ENCODE data around the gene EXPH5.
"Not testable (repeated sequence)": the region's sequence is repeated elsewhere in the genome, so short reads cannot be mapped to it uniquely, and the experiment has no call there.

EXPH5 gene

DNA sequence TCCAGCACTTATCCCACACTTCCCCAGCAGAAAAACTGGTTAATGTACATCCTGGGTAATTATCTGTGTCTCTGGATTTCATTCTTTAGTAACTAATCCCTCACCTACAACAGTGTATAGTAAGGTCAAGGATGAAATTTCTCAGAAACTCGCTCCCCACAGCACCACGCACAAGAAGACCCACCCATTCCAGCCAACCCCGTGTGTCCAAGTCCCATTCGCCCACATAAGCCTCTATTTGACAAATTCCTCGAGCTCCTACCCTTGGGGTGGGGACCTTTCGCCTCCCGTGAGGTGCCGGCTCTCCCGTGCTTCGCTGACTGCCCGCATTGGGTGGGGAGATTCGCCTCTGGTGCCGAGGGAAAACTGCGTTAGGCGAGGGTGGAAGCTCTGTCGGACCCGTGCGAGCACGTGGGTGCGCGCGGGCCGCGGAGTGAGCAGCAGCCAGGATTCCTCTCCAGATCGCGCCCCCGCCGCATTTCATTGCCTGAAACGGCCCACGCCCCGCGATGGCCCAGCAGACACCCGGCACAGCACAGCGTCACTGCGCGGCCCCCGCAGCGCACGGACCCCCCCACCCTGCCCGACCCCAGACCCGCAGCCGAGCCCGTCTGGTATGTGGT is 866 bp downstream of the EXPH5 start:
- TF ChIP-seq, protein P1, sequence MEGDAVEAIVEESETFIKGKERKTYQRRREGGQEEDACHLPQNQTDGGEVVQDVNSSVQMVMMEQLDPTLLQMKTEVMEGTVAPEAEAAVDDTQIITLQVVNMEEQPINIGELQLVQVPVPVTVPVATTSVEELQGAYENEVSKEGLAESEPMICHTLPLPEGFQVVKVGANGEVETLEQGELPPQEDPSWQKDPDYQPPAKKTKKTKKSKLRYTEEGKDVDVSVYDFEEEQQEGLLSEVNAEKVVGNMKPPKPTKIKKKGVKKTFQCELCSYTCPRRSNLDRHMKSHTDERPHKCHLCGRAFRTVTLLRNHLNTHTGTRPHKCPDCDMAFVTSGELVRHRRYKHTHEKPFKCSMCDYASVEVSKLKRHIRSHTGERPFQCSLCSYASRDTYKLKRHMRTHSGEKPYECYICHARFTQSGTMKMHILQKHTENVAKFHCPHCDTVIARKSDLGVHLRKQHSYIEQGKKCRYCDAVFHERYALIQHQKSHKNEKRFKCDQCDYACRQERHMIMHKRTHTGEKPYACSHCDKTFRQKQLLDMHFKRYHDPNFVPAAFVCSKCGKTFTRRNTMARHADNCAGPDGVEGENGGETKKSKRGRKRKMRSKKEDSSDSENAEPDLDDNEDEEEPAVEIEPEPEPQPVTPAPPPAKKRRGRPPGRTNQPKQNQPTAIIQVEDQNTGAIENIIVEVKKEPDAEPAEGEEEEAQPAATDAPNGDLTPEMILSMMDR (IDR thresholded peaks at IDR 0.05; ENCODE audit: low read depth, low read length, missing control alignments) = no peak
- peak overlapping the region; percentile 77 for H3K4me3 ChIP-seq (ENCODE audit: low read depth, low read length)
- DNase-seq (ENCODE audit: low read depth) = no peak

DNA sequence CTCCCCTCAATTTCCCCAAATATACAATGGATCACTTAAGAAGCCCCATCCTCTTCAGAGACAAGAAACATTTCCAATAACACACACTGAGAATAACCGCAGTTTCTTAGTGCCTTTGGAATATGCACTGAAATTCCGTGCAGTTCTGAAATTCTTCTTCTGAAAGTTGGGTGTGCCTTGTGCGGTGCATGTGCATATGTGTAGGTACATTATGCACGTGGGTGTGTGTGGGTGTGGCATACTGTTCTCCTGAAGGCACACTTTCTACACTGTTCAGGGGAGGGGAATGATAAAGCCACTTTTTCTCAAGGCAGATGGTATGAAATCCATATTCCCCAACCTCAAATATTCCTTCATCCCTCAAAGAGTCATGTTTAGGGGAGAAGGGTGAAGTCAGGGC is 1.7 kb downstream of the EXPH5 start:
- no peak for DNase-seq (ENCODE audit: low read depth)
- TF ChIP-seq, protein P1 (IDR thresholded peaks at IDR 0.05; ENCODE audit: low read depth, low read length, missing control alignments) = no peak
- no peak overlapping the region for H3K4me3 ChIP-seq (ENCODE audit: low read depth, low read length)

DNA sequence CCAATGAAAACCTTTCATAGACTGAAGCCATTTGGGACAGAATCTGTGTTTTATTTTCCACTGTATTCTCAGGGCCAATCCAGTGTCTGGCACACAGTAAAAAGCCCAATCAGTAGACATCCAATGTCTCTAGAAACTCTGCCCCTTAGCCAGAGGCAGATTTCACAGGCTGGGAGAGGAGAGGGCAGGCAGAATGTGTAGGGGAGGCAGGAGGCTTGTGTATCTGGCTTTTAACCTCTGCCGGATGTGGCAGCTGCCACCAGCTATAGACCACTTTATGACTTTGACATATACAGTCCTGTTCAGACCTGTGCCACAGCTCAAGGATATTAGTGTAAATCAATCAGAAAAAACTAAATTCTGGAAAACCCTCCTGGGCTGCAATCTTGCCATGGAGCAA is 4.4 kb downstream of the EXPH5 start:
- no peak overlapping the region for H3K4me3 ChIP-seq (ENCODE audit: low read depth, low read length)
- TF ChIP-seq, protein P1 (IDR thresholded peaks at IDR 0.05; ENCODE audit: low read depth, low read length, missing control alignments) = no peak
- no peak for DNase-seq (ENCODE audit: low read depth)

DNA sequence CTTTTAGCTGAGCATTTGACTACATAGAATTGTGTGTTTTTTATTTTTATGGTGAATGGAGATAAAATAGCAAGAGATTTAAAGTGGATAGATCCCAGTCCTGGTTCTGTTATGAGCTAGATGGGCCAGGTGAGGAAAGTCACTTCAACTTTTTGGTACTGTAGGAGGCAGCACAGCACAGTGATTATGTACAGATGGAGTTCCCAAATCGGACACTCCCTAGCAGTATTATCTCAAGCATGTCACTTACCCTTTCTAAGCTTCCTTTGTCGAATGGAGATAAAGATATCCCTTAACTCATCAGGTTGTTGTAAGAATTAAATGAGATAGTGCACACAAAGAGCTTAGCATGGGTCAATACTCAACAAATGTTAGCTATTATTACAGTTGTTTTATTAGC is 5.3 kb downstream of the EXPH5 start:
- TF ChIP-seq, protein P1 (IDR thresholded peaks at IDR 0.05; ENCODE audit: low read depth, low read length, missing control alignments) = peak; percentile 5
- no peak for DNase-seq (ENCODE audit: low read depth)

DNA sequence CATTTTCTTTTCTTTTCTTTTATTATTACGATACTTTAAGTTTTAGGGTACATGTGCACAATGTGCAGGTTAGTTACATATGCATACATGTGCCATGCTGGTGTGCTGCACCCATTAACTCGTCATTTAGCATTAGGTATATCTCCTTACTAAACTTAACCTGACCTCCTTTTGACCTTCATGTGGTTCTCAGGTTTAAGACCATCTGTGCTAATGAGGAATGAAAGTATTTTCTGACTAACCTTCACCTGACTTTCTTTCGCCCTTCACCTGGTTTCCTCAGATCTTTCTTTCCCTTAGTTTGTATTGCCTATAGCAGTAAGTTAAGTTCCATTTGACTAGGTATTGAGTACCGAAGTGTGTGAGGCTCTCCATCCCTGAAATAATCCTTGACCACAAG is 6.5 kb downstream of the EXPH5 start:
- no peak for DNase-seq (ENCODE audit: low read depth)
- no peak overlapping the region for H3K4me3 ChIP-seq (ENCODE audit: low read depth, low read length)
- TF ChIP-seq, protein P1 (IDR thresholded peaks at IDR 0.05; ENCODE audit: low read depth, low read length, missing control alignments) = no peak

More for the DNA sequence above, 5.3 kb downstream of the EXPH5 start:
- H3K4me3 ChIP-seq (ENCODE audit: low read depth, low read length) = no peak overlapping the region

DNA sequence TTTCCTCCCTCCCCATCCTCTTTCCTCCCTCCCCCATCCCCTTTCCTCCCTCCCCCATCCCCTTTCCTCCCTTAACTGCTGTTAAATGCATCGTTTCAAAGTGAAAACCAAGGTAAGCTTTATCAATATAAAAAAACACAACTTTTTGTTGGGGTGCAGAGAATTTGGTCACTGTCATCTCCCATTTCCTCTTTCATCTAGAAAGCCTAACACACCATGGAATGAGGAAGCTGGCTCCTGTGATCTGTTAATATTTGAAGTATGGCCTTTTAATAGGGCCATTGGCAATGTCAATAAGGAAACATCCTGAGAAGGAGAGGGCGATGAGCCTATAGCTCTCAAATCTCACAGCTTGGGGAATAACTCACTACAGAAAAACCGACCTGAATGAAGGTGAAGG is 7.0 kb downstream of the EXPH5 start:
- H3K4me3 ChIP-seq (ENCODE audit: low read depth, low read length) = no peak overlapping the region
- TF ChIP-seq, protein P1 (IDR thresholded peaks at IDR 0.05; ENCODE audit: low read depth, low read length, missing control alignments) = no peak
- DNase-seq (ENCODE audit: low read depth) = no peak

DNA sequence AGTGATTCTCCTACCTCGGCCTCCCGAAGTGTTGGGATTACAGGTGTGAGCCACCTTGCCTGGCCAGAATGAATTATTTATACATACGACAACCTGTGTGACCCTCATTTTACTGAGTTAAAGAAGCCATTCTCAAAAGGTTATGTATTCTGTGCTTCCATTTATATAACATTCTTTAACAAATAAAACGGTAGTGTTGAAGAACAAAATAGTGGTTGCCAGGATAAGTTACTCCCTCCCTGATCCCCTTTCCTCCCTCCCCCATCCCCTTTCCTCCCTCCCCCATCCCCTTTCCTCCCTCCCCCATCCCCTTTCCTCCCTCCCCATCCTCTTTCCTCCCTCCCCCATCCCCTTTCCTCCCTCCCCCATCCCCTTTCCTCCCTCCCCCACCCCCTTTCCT is 7.4 kb downstream of the EXPH5 start:
- H3K4me3 ChIP-seq (ENCODE audit: low read depth, low read length); DNase-seq (ENCODE audit: low read depth): not testable (repeated sequence)
